GM21825 (cell line): ENCODE data around the gene SF3B3.
A peak's percentile ranks its signal among the peaks of the same experiment; 100 is the strongest.

Experiments used
- ATAC-seq: cut with Tn5 transposase; IDR thresholded peaks from one replicate; pipeline ENCODE4 v1.9.1; 2021; ENCODE audit warnings: mild to moderate bottlenecking, moderate library complexity; ENCODE audit not compliant: unreplicated experiment

The SF3B3 gene

GRCh38 chr16:70523743-70524398 is at the start of gene SF3B3:
Gene SF3B3 (plus strand): TSS chr16:70523816. CDS start chr16:70526657, 2,841 bp downstream.
- peak; percentile 47 for ATAC-seq

GRCh38 chr16:70474320-70475053 is 49.1 kb upstream of the SF3B3 start:
- no peak for ATAC-seq

- no peak for ATAC-seq
Measured at GRCh38 chr16:70475054-70475871, 48.4 kb upstream of the SF3B3 start.

GRCh38 chr16:70476272-70477020 is 47.2 kb upstream of the SF3B3 start:
- ATAC-seq = peak; percentile 78

GRCh38 chr16:70478169-70478568 is 45.4 kb upstream of the SF3B3 start:
- ATAC-seq = no peak

GRCh38 chr16:70478912-70479341 is 44.7 kb upstream of the SF3B3 start:
- ATAC-seq = no peak

GRCh38 chr16:70480127-70481105 is 43.2 kb upstream of the SF3B3 start:
- no peak for ATAC-seq

GRCh38 chr16:70481929-70482536 is 41.6 kb upstream of the SF3B3 start:
- ATAC-seq = no peak

GRCh38 chr16:70482624-70483023 is 41.0 kb upstream of the SF3B3 start:
- no peak for ATAC-seq

GRCh38 chr16:70483426-70483825 is 40.2 kb upstream of the SF3B3 start:
- ATAC-seq = peak; percentile 54

- no peak for ATAC-seq
Measured at GRCh38 chr16:70484867-70485266, 38.7 kb upstream of the SF3B3 start.

- no peak for ATAC-seq
Measured at GRCh38 chr16:70490261-70490660, 33.4 kb upstream of the SF3B3 start.

GRCh38 chr16:70493802-70494201 is 29.8 kb upstream of the SF3B3 start:
- no peak for ATAC-seq

GRCh38 chr16:70494202-70494770 is 29.3 kb upstream of the SF3B3 start:
- ATAC-seq = no peak

GRCh38 chr16:70494777-70495176 is 28.8 kb upstream of the SF3B3 start:
- no peak for ATAC-seq

- no peak for ATAC-seq
Measured at GRCh38 chr16:70495425-70496182, 28.0 kb upstream of the SF3B3 start.

- no peak for ATAC-seq
Measured at GRCh38 chr16:70496513-70496912, 27.1 kb upstream of the SF3B3 start.

- ATAC-seq = no peak
Measured at GRCh38 chr16:70508752-70509151, 14.9 kb upstream of the SF3B3 start.
